Esophagus muscularis mucosa (tissue), 4 donors: ENCODE data around the gene CNTFR. TPM values are rescaled to one million over a fixed set of nuclear protein-coding genes. Genes with fewer than 3 reads are reported as not detected.
A peak's percentile ranks its signal among the peaks of the same experiment; 100 is the strongest.

ENCODE experiments used
- DNase-seq: peaks from one replicate; pipeline ENCODE4 v3.0.0-alpha.2; 2017; ENCODE audit errors: extremely low spot score
- H3K27ac ChIP-seq, 4 donors: fragments of 200-600 bp; sonication (generic); replicated peaks in 1 of 4; 1 replicate in 3 of 4; 2 replicates in 1 of 4; pipeline ENCODE4 v1.5.1; 2016 to 2019; ENCODE audit warnings: mild to moderate bottlenecking in 1 of 4
- H3K27me3 ChIP-seq, 4 donors: fragments of 200-600 bp; sonication (generic); one replicate each; pipeline versions ENCODE4 v1.5.1 to v1.6.0; 2016 to 2019
- H3K36me3 ChIP-seq, 4 donors: fragments of 200-600 bp; sonication (generic); one replicate each; pipeline ENCODE4 v1.5.1; 2016 to 2019
- H3K4me1 ChIP-seq, 4 donors: fragments of 200-600 bp; sonication (generic); one replicate each; pipeline ENCODE4 v1.5.1; 2016 to 2019
- H3K4me3 ChIP-seq, 4 donors: fragments of 200-600 bp; sonication (generic); 1 replicate in 2 of 4; 2 replicates in 2 of 4; pipeline ENCODE4 v1.5.1; 2016 to 2019; ENCODE audit warnings: mild to moderate bottlenecking in 4 of 4, moderate library complexity in 1 of 4
- H3K9me3 ChIP-seq, 4 donors: fragments of 200-600 bp; sonication (generic); 1 replicate in 3 of 4; 2 replicates in 1 of 4; pipeline ENCODE4 v1.5.1; 2016 to 2019
- CTCF ChIP-seq, 3 experiments: fragments of 200-600 bp in 2 of 3; fragments of 450-650 bp in 1 of 3; sonication (generic) in 2 of 3; IDR thresholded peaks; one replicate each; pipeline ENCODE4 v1.5.1; 2017 to 2019; ENCODE audit warnings: antibody characterized with exemption in 3 of 3, mild to moderate bottlenecking in 2 of 3, moderate library complexity in 1 of 3
- EP300 ChIP-seq: sonication (generic); formaldehyde crosslinking; IDR thresholded peaks from one replicate; pipeline ENCODE4 v1.6.1; 2017; ENCODE audit warnings: antibody characterized with exemption
- POLR2A ChIP-seq: fragments of 450-650 bp; IDR thresholded peaks from one replicate; pipeline ENCODE4 v1.6.1; 2017; ENCODE audit warnings: antibody characterized with exemption, moderate library complexity, mild to moderate bottlenecking, low read depth
- POLR2AphosphoS5 ChIP-seq, 2 donors: sonication (generic); formaldehyde crosslinking; IDR thresholded peaks; one replicate each; pipeline ENCODE4 v1.6.1; 2017; ENCODE audit warnings: antibody characterized with exemption in 2 of 2
- WGBS: methylation state at CpG from one replicate; pipeline ENCODE4 v1.1.5; 2018; 5-methylcytosine and 5-hydroxymethylcytosine counted together
- intact Hi-C: fragments of 100-400 bp; cut with DNase I; formaldehyde crosslinking; loops from one replicate; pipeline ENCODE4 v1.15.1; 2023
- total RNA-seq, 4 donors: library from RNA; depleted of rRNA; stranded (reverse); fragments of >200 nt; gene quantifications; one replicate each; pipeline versions ENCODE4 v1.1.0 to v1.2.1, GENCODE V29; 2016

The CNTFR gene
- total RNA-seq, 4 donors from 2014 or later = 1.2 to 3.8 (median 2.7) TPM

- intact Hi-C loops = no loop called here
- DNase-seq = peak; percentile 98
- H3K27ac ChIP-seq = peak within 1 kb of the TSS; percentile 50 to 75 (median 62)
- H3K36me3 ChIP-seq = peaks cover 25 to 34% (median 33%) of the 10 kb centered on the region in 4 donors
- H3K4me3 ChIP-seq = peak within 1 kb of the TSS; percentile 79 to 97 (median 86)
- 12% methylated on average over 17 of the region's 43 CpGs for WGBS
- peaks cover 0 to 38% (median 30%) of the 10 kb centered on the region in 4 donors for H3K27me3 ChIP-seq
- peaks cover 24 to 42% (median 28%) of the 10 kb centered on the region in 4 donors for H3K4me1 ChIP-seq
- TF ChIP-seq POLR2A (no peak), POLR2AphosphoS5 (IDR thresholded peaks at IDR 0.05) (peak; percentile 80 to 84)
- no peaks in the 10 kb centered on the region for H3K9me3 ChIP-seq
Observed at GRCh38 chr9:34620061-34620994, 30.8 kb upstream of the CNTFR start, which contains the start of gene DCTN3. Gene DCTN3, minus strand, starts transcription at chr9:34620495. Its CDS starts 31 bp downstream, at chr9:34620464.

- TF ChIP-seq EP300 (no peak), POLR2A (no peak), CTCF (IDR thresholded peaks at IDR 0.05) (no peak), POLR2AphosphoS5 (IDR thresholded peaks at IDR 0.05) (no peak)
Observed at GRCh38 chr9:34615132-34615531, 25.6 kb upstream of the CNTFR start.

GRCh38 chr9:34612788-34613390 lies 23.4 kb upstream of the CNTFR start:
- Histone ChIP-seq H3K9me3 (no peaks in the 10 kb centered on the region), H3K27ac (peak overlapping the region; percentile 84 to 87 (median 85)), H3K4me1 (peaks cover 18 to 29% (median 27%) of the 10 kb centered on the region in 4 donors), H3K4me3 (peak overlapping the region; percentile 71 to 74 (median 72)), H3K27me3 (no peaks in the 10 kb centered on the region), H3K36me3 (peaks cover 25 to 47% (median 45%) of the 10 kb centered on the region in 4 donors)
- DNase-seq = no peak
- WGBS = 5% methylated on average over 15 of the region's 15 CpGs
- intact Hi-C loops = loop anchor here (5.0 kb wide), 1 partner anchor 156 kb away; the partner anchor contains the start of genes DNAI1 and FAM219A
- TF ChIP-seq POLR2AphosphoS5 (IDR thresholded peaks at IDR 0.05) (no peak), POLR2A (no peak), EP300 (no peak), CTCF (IDR thresholded peaks at IDR 0.05) (peak; percentile 78 to 94 (median 83))

More at GRCh38 chr9:34615132-34615531, 25.6 kb upstream of the CNTFR start:
- Histone ChIP-seq H3K27me3 (no peaks in the 10 kb centered on the region), H3K36me3 (peaks cover 26 to 55% (median 52%) of the 10 kb centered on the region in 4 donors), H3K4me1 (peaks cover 29 to 45% (median 37%) of the 10 kb centered on the region in 4 donors), H3K9me3 (no peaks in the 10 kb centered on the region), H3K4me3 (no peak overlapping the region), H3K27ac (no peak overlapping the region)
- DNase-seq = no peak
- WGBS = 86% methylated on average over 2 of the region's 2 CpGs
- intact Hi-C loops = loop anchor here (2.0 kb wide), 1 partner anchor 20 kb away; no protein-coding TSS in a partner anchor

- peak within 1 kb of the TSS; percentile 71 to 74 (median 72) for H3K4me3 ChIP-seq
- DNase-seq = no peak
- TF ChIP-seq EP300 = no peak
- peak; percentile 90 to 97 for TF ChIP-seq POLR2AphosphoS5 (IDR thresholded peaks at IDR 0.05)
- peak; percentile 61 for TF ChIP-seq POLR2A
- TF ChIP-seq CTCF (IDR thresholded peaks at IDR 0.05) = no peak
- H3K27me3 ChIP-seq = no peaks in the 10 kb centered on the region
- peaks cover 18 to 29% (median 27%) of the 10 kb centered on the region in 4 donors for H3K4me1 ChIP-seq
- H3K9me3 ChIP-seq = no peaks in the 10 kb centered on the region
- H3K36me3 ChIP-seq = peaks cover 18 to 39% (median 37%) of the 10 kb centered on the region in 4 donors
- WGBS = 1% methylated on average over 42 of the region's 77 CpGs
- intact Hi-C loops = loop anchor here (2.0 to 5.0 kb wide), 2 partner anchors 89 to 155 kb away; partner anchors contain the start of genes DNAI1 and FAM219A
- peak within 1 kb of the TSS; percentile 84 to 87 (median 85) for H3K27ac ChIP-seq
Observed at GRCh38 chr9:34611811-34612787, 22.6 kb upstream of the CNTFR start, which contains the start of gene RPP25L. Gene RPP25L, minus strand, starts transcription at chr9:34612097. Its CDS starts 801 bp downstream, at chr9:34611296.
